Cardiac muscle cell (in vitro differentiated cells and primary cell): ENCODE measurements around the gene INPP5B. TPM values are rescaled to one million over a fixed set of nuclear protein-coding genes. Genes with fewer than 3 reads are reported as not detected.
A peak's percentile ranks its signal among the peaks of the same experiment; 100 is the strongest.

Source experiments
- DNase-seq, 2 donors: peaks; one replicate each; pipeline versions ENCODE4 v3.0.0 to v3.0.0-alpha.2; 2010 to 2017; ENCODE audit warnings: low read depth in 1 of 2, low spot score in 1 of 2
- H3K27ac ChIP-seq: fragments of 200-600 bp; sonication (generic); 2 replicates; pipeline ENCODE4 v1.5.1; 2016
- H3K27me3 ChIP-seq: fragments of 200-600 bp; sonication (generic); 2 replicates; pipeline ENCODE4 v1.6.0; 2016; ENCODE audit warnings: control low read depth
- H3K36me3 ChIP-seq: fragments of 200-600 bp; sonication (generic); 2 replicates; pipeline ENCODE4 v1.5.1; 2016; ENCODE audit warnings: control low read depth
- H3K4me1 ChIP-seq: fragments of 200-600 bp; sonication (generic); 2 replicates; pipeline ENCODE4 v1.8.1; 2017; ENCODE audit warnings: low read depth, mild to moderate bottlenecking, mixed run types
- H3K4me3 ChIP-seq: fragments of 200-600 bp; sonication (generic); 2 replicates; pipeline ENCODE4 v1.5.1; 2016; ENCODE audit warnings: mild to moderate bottlenecking
- H3K9me3 ChIP-seq: fragments of 200-600 bp; sonication (generic); 2 replicates; pipeline ENCODE4 v1.5.1; 2017; ENCODE audit warnings: low read depth, mild to moderate bottlenecking, control low read depth
- CTCF ChIP-seq: IDR thresholded peaks from 2 replicates; pipeline ENCODE4 v1.5.1; 2012; ENCODE audit warnings: low read depth, mild to moderate bottlenecking, low read length
- polyA plus RNA-seq: library from polyadenylated mRNA; unstranded; fragments of >200 nt; fragmentation: Nextera tagmentation; extraction: Ambion mirVana; gene quantifications from 2 replicates; pipeline ENCODE4 v1.2.1, GENCODE V29; 2016
- total RNA-seq: library from RNA; depleted of rRNA; stranded (reverse); fragments of >200 nt; gene quantifications from 2 replicates; pipeline ENCODE4 v1.2.3, GENCODE V29; 2016

INPP5B gene
- total and polyA plus RNA-seq, 2 experiments from 2014 or later = 9.9 to 18.4 TPM

- no peak overlapping the region for H3K27ac ChIP-seq
- H3K36me3 ChIP-seq = no peaks in the 10 kb centered on the region
- H3K4me3 ChIP-seq = no peak overlapping the region
- H3K27me3 ChIP-seq = no peaks in the 10 kb centered on the region
- no peaks in the 10 kb centered on the region for H3K4me1 ChIP-seq
- TF ChIP-seq CTCF = no peak
- no peaks in the 10 kb centered on the region for H3K9me3 ChIP-seq
- DNase-seq = no peak
Observed at GRCh38 chr1:37851262-37851661, 95.6 kb downstream of the INPP5B start.

GRCh38 chr1:37850352-37850955, 96.4 kb downstream of the INPP5B start:
- no peaks in the 10 kb centered on the region for H3K27me3 ChIP-seq
- no peak for TF ChIP-seq CTCF
- no peaks in the 10 kb centered on the region for H3K36me3 ChIP-seq
- H3K4me3 ChIP-seq = no peak overlapping the region
- no peaks in the 10 kb centered on the region for H3K9me3 ChIP-seq
- peak in 1 of 2 donors; percentile 28 for DNase-seq
- H3K4me1 ChIP-seq = no peaks in the 10 kb centered on the region
- H3K27ac ChIP-seq = no peak overlapping the region

- Histone ChIP-seq H3K27me3 (no peaks in the 10 kb centered on the region), H3K27ac (no peak overlapping the region), H3K9me3 (no peaks in the 10 kb centered on the region), H3K4me3 (no peak overlapping the region), H3K4me1 (no peaks in the 10 kb centered on the region), H3K36me3 (no peaks in the 10 kb centered on the region)
- no peak for DNase-seq
- no peak for TF ChIP-seq CTCF
Observed at GRCh38 chr1:37849480-37849879, 97.4 kb downstream of the INPP5B start.

GRCh38 chr1:37846647-37847339, 100.1 kb downstream of the INPP5B start:
- H3K27me3 ChIP-seq = no peaks in the 10 kb centered on the region
- no peak for TF ChIP-seq CTCF
- H3K4me3 ChIP-seq = no peak overlapping the region

GRCh38 chr1:37845786-37846185, 101.1 kb downstream of the INPP5B start:
- Histone ChIP-seq H3K9me3 (no peaks in the 10 kb centered on the region), H3K4me3 (no peak overlapping the region), H3K4me1 (peaks cover 6% of the 10 kb centered on the region), H3K27me3 (no peaks in the 10 kb centered on the region), H3K36me3 (no peaks in the 10 kb centered on the region), H3K27ac (no peak overlapping the region)
- peak in 1 of 2 donors; percentile 55 for DNase-seq
- TF ChIP-seq CTCF = no peak

More at GRCh38 chr1:37846647-37847339, 100.1 kb downstream of the INPP5B start:
- DNase-seq = no peak
- no peak overlapping the region for H3K27ac ChIP-seq
- no peaks in the 10 kb centered on the region for H3K9me3 ChIP-seq
- H3K36me3 ChIP-seq = no peaks in the 10 kb centered on the region
- peaks cover 6% of the 10 kb centered on the region for H3K4me1 ChIP-seq
